SK-N-SH (cell line): Measurements from ENCODE around the gene EYA2. TPM values are rescaled to one million over a fixed set of nuclear protein-coding genes. Genes with fewer than 3 reads are reported as not detected.

Experiments
- CTCF ChIA-PET: fragments of 300-600, 350-600 bp; formaldehyde crosslinking; extraction: SDS; loops from one replicate; lab custom pipeline; 2021; lab: Yijun Ruan, JAX
- POLR2A ChIA-PET: fragments of 350-600 bp; sonication (Branson Sonifier 250); formaldehyde crosslinking; extraction: SDS; loops from one replicate; lab custom pipeline; 2020; ENCODE audit warnings: antibody characterized with exemption, inconsistent platforms; lab: Yijun Ruan, JAX
- DNase-seq: peaks from one replicate; pipeline ENCODE4 v3.0.0; 2012
- H2AFZ ChIP-seq: fragments of 200-600 bp; sonication (generic); 2 replicates; pipeline ENCODE4 v1.8.1; 2016; ENCODE audit warnings: antibody characterized with exemption, mild to moderate bottlenecking, low read depth
- H3F3A ChIP-seq: fragments of 200-600 bp; sonication (generic); replicated peaks from 2 replicates; pipeline ENCODE3; 2016; ENCODE audit warnings: antibody characterized with exemption, mild to moderate bottlenecking; ENCODE audit not compliant: insufficient read depth
- H3K27ac ChIP-seq, 2 experiments: fragments of 200-500 bp in 1 of 2; fragments of 200-600 bp in 1 of 2; sonication (Bioruptor generic) in 1 of 2; sonication (generic), shearing (Covaris generic) in 1 of 2; 2 replicates each; pipeline versions ENCODE4 v1.5.1 to v1.6.1; 2014 to 2016; ENCODE audit warnings: low read depth in 2 of 2, inconsistent platforms in 1 of 2, low read length in 1 of 2, mild to moderate bottlenecking in 1 of 2, mixed read lengths in 1 of 2
- H3K27me3 ChIP-seq: fragments of 200-600 bp; sonication (generic), shearing (Covaris generic); 2 replicates; pipeline ENCODE4 v1.6.1; 2016; ENCODE audit warnings: mixed run types; ENCODE audit not compliant: insufficient read depth
- H3K36me3 ChIP-seq, 2 experiments: fragments of 200-500 bp in 1 of 2; fragments of 200-600 bp in 1 of 2; sonication (Bioruptor generic) in 1 of 2; sonication (generic) in 1 of 2; replicated peaks in 1 of 2; 2 replicates each; pipeline versions ENCODE3 to v1.5.1; 2014 to 2016; ENCODE audit warnings: low read length in 1 of 2, mild to moderate bottlenecking in 1 of 2; ENCODE audit not compliant: insufficient read depth in 2 of 2, control insufficient read depth in 1 of 2
- H3K4me1 ChIP-seq, 2 experiments: fragments of 200-500 bp in 1 of 2; fragments of 200-600 bp in 1 of 2; sonication (Bioruptor generic) in 1 of 2; sonication (generic), shearing (Covaris generic) in 1 of 2; 2 replicates each; pipeline versions ENCODE4 v1.5.1 to v1.6.1; 2014 to 2016; ENCODE audit warnings: low read depth in 1 of 2, low read length in 1 of 2, mixed run types in 1 of 2; ENCODE audit not compliant: insufficient read depth in 2 of 2, control insufficient read depth in 1 of 2
- H3K4me2 ChIP-seq: fragments of 200-600 bp; sonication (generic), shearing (Covaris generic); 2 replicates; pipeline ENCODE4 v1.6.1; 2017; ENCODE audit warnings: mixed run types
- H3K4me3 ChIP-seq, 2 experiments: fragments of 200-500 bp in 1 of 2; fragments of 200-600 bp in 1 of 2; sonication (Bioruptor generic) in 1 of 2; sonication (generic), shearing (Covaris generic) in 1 of 2; 2 replicates each; pipeline versions ENCODE4 v1.5.1 to v1.8.1; 2014 to 2016; ENCODE audit warnings: low read depth in 2 of 2, inconsistent platforms in 1 of 2, low read length in 1 of 2, mild to moderate bottlenecking in 1 of 2, mixed read lengths in 1 of 2, moderate library complexity in 1 of 2
- H3K79me2 ChIP-seq: fragments of 200-600 bp; sonication (generic); 2 replicates; pipeline ENCODE4 v1.8.1; 2017; ENCODE audit warnings: mild to moderate bottlenecking; ENCODE audit not compliant: insufficient read depth
- H3K9ac ChIP-seq: fragments of 200-600 bp; sonication (generic); 2 replicates; pipeline ENCODE4 v1.6.1; 2017; ENCODE audit warnings: mixed run types
- H3K9me2 ChIP-seq: fragments of 200-600 bp; sonication (generic); 2 replicates; pipeline ENCODE4 v1.6.1; 2017; ENCODE audit warnings: mixed run types
- H3K9me3 ChIP-seq: fragments of 200-600 bp; sonication (generic); 2 replicates; pipeline ENCODE4 v1.6.1; 2017; ENCODE audit warnings: mixed run types, mild to moderate bottlenecking, moderate library complexity
- H4K20me1 ChIP-seq: fragments of 200-600 bp; sonication (generic); 2 replicates; pipeline ENCODE4 v1.6.1; 2017; ENCODE audit warnings: mild to moderate bottlenecking, mixed run types; ENCODE audit not compliant: insufficient read depth
- CHD2 ChIP-seq: fragments of 150-350 bp; IDR thresholded peaks from 2 replicates; pipeline ENCODE4 v1.6.1; 2018; ENCODE audit warnings: low read length; ENCODE audit not compliant: partially characterized antibody
- EP300 ChIP-seq, 2 experiments: IDR thresholded peaks; 2 replicates each; pipeline versions ENCODE4 v1.4.0 to v1.6.1; 2012; ENCODE audit warnings: borderline replicate concordance in 1 of 2, low read depth in 1 of 2, low read length in 1 of 2
- EZH2phosphoT487 ChIP-seq: fragments of 200-600 bp; sonication (generic); IDR thresholded peaks from 2 replicates; pipeline ENCODE4 v1.6.1; 2017; ENCODE audit warnings: low read depth, mixed run types, mild to moderate bottlenecking, antibody characterized with exemption, moderate library complexity, borderline replicate concordance
- FOXJ3 ChIP-seq: sonication (generic); formaldehyde crosslinking; IDR thresholded peaks from 2 replicates; pipeline ENCODE4 v1.5.1; 2020; ENCODE audit warnings: mild to moderate bottlenecking, missing genetic modification reagents
- GATA2 ChIP-seq: sonication (generic); formaldehyde crosslinking; IDR thresholded peaks from 2 replicates; pipeline ENCODE4 v1.5.0; 2020; ENCODE audit warnings: mild to moderate bottlenecking, missing genetic modification reagents
- IRF3 ChIP-seq: fragments of 150-350 bp; IDR thresholded peaks from 2 replicates; pipeline ENCODE4 v1.6.1; 2016; ENCODE audit warnings: mild to moderate bottlenecking, low read depth, low read length
- MEF2A ChIP-seq: IDR thresholded peaks from 2 replicates; pipeline ENCODE4 v1.4.0; 2012; ENCODE audit warnings: low read depth, borderline replicate concordance
- NFIC ChIP-seq: IDR thresholded peaks from 2 replicates; pipeline ENCODE4 v1.4.0; 2012; ENCODE audit warnings: borderline replicate concordance
- RFX5 ChIP-seq: IDR thresholded peaks from 2 replicates; pipeline ENCODE4 v1.6.1; 2012; ENCODE audit warnings: mild to moderate bottlenecking, improper control_type of control experiment, low read length
- TAF1 ChIP-seq: IDR thresholded peaks from 2 replicates; pipeline ENCODE4 v1.6.1; 2012; ENCODE audit warnings: low read depth, mild to moderate bottlenecking, low read length, moderate library complexity, borderline replicate concordance
- ZBTB33 ChIP-seq: IDR thresholded peaks from 2 replicates; pipeline ENCODE4 v1.4.0; 2012; ENCODE audit warnings: low read depth, borderline replicate concordance
- WGBS: methylation state at CpG from one replicate; pipeline ENCODE4 v1.1.6; 2017; ENCODE audit warnings: low lambda C conversion rate; 5-methylcytosine and 5-hydroxymethylcytosine counted together
- polyA plus RNA-seq, 3 experiments: library from polyadenylated mRNA; depleted of rRNA; stranded (reverse); fragments of >200 nt; gene quantifications; 2 replicates each; pipeline ENCODE4 v1.2.3, GENCODE V29; 2012
- TF ChIP-seq, protein P1 (sequence below): fragments of 150-350 bp; IDR thresholded peaks from 2 replicates; pipeline ENCODE4 v1.6.1; 2017; ENCODE audit warnings: antibody characterized with exemption, low read length, low read depth, borderline replicate concordance
- TF ChIP-seq, protein P2 (sequence below): IDR thresholded peaks from 2 replicates; pipeline ENCODE4; 2012

The EYA2 gene
- polyA plus RNA-seq, 1 of the 3 experiments (the other 2 are of a cell fraction): 0.05 TPM

DNA sequence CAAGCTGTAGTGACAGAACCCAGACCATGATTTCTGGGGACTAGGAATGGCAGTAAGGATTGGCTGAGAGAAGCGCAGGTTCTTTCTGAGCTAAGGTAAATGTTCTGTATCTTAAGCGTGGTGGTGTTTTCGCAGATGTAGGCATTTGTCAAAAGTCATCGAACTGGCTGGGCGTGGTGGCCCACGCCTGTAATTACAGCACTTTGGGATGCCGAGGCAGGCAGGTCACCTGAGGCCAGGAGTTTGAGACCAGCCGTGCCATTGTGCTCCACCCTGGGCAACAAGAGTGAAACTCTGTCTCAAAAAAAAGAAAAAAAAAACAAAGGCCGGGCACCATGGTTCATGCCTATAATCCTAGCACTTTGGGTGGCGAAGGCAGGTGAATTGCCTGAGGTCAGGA, 40.7 kb upstream of the EYA2 start:
- Histone ChIP-seq H4K20me1 (no peaks in the 10 kb centered on the region), H3K4me3 (no peak overlapping the region), H3K4me2 (no peak overlapping the region), H3K27ac (no peak overlapping the region)
- POLR2A ChIA-PET: no interaction called here
- TF ChIP-seq NFIC: no peak
- TF ChIP-seq TAF1: no peak
- TF ChIP-seq, protein P1, sequence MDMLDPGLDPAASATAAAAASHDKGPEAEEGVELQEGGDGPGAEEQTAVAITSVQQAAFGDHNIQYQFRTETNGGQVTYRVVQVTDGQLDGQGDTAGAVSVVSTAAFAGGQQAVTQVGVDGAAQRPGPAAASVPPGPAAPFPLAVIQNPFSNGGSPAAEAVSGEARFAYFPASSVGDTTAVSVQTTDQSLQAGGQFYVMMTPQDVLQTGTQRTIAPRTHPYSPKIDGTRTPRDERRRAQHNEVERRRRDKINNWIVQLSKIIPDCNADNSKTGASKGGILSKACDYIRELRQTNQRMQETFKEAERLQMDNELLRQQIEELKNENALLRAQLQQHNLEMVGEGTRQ: no peak
- TF ChIP-seq RFX5: no peak
- no peak for TF ChIP-seq IRF3
- TF ChIP-seq CHD2: no peak
- TF ChIP-seq EZH2phosphoT487: no peak
- TF ChIP-seq GATA2: no peak
- TF ChIP-seq, all 33 proteins: peak for 0
- Histone ChIP-seq H3K79me2 (no peaks in the 10 kb centered on the region), H3K9ac (no peak overlapping the region), H3K36me3 (no peaks in the 10 kb centered on the region), H2AFZ (no peak overlapping the region), H3K9me3 (no peaks in the 10 kb centered on the region), H3K9me2 (no peaks in the 10 kb centered on the region), H3F3A (no peaks in the 10 kb centered on the region), H3K4me1 (no peaks in the 10 kb centered on the region), H3K27me3 (no peaks in the 10 kb centered on the region)
- CTCF ChIA-PET: no interaction called here
- WGBS: 61% methylated on average over 10 of the region's 10 CpGs
- no peak for DNase-seq

DNA sequence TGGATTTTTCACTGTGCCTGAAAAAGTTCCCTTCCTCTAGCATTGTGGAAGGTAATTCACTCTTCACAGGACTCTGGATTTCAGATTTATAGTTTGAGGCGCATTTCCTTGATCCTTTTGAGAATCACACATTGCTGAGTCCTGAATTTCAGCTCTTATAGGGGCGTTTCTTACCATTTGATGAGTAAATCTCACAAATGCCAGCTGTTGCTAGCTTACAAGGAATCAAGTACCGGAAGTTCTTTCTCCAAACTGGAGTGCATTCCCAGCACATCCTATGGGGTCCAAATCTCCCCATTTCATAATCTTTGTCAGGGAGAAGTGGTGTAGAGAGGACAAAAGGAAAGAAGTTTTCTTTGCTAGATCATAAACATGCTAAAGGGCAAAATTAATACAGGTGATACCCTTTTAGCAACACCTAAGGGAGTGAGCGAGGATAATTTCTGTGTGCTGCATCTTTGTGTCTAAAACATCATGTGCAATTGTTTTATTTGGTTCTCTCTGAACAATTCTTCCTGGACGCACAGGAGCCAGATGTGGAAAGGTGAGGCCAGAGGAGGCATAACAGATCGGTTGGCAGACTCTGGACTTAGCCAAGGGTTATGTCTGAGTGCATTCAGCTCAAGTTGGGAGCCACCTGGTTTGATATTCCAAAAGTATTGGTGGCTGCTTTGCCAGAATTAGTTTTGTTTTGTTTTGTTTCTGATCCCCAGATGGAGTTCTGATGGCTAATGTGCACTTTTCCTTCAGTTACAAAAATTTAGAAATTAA, 37.4 kb upstream of the EYA2 start:
- DNase-seq: no peak
- CTCF ChIA-PET: no interaction called here
- no peaks in the 10 kb centered on the region for H3K36me3 ChIP-seq

More for the DNA sequence above, 37.4 kb upstream of the EYA2 start:
- WGBS: 35% methylated on average over 6 of the region's 6 CpGs
- Histone ChIP-seq H3K9me2 (no peaks in the 10 kb centered on the region; the same call in 1 of the 2 replicates), H3F3A (no peaks in the 10 kb centered on the region), H3K27me3 (no peaks in the 10 kb centered on the region), H3K4me2 (no peak overlapping the region), H4K20me1 (no peaks in the 10 kb centered on the region), H3K4me1 (no peaks in the 10 kb centered on the region), H3K4me3 (no peak overlapping the region; a peak in 1 of 4 replicates), H3K27ac (no peak overlapping the region), H3K79me2 (no peaks in the 10 kb centered on the region), H3K9ac (no peak overlapping the region), H2AFZ (no peak overlapping the region), H3K9me3 (no peaks in the 10 kb centered on the region)
- POLR2A ChIA-PET: no interaction called here
- TF ChIP-seq, protein P2, sequence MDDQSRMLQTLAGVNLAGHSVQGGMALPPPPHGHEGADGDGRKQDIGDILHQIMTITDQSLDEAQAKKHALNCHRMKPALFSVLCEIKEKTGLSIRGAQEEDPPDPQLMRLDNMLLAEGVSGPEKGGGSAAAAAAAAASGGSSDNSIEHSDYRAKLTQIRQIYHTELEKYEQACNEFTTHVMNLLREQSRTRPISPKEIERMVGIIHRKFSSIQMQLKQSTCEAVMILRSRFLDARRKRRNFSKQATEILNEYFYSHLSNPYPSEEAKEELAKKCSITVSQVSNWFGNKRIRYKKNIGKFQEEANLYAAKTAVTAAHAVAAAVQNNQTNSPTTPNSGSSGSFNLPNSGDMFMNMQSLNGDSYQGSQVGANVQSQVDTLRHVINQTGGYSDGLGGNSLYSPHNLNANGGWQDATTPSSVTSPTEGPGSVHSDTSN: no peak
- TF ChIP-seq EP300 (IDR thresholded peaks at IDR 0.05; ENCODE audit: borderline replicate concordance in 1 of 2, low read depth in 1 of 2, low read length in 1 of 2) (no peak), MEF2A (no peak), FOXJ3 (CRISPR knock-in tag) (no peak), ZBTB33 (no peak)
- TF ChIP-seq, protein P1: no peak
